GM12865 (cell line): ENCODE data around the gene PCDHA9.
"Not testable (repeated sequence)": the region's sequence is repeated elsewhere in the genome, so short reads cannot be mapped to it uniquely, and the experiment has no call there.

Experiments used
- DNase-seq: peaks from one replicate; pipeline ENCODE4 v3.0.0; 2010; ENCODE audit warnings: low read depth
- H3K4me3 ChIP-seq: 2 replicates; pipeline ENCODE4 v1.5.1; 2011; ENCODE audit warnings: mild to moderate bottlenecking, low read depth, low read length, control low read depth
- CTCF ChIP-seq: IDR thresholded peaks from 2 replicates; pipeline ENCODE4 v1.5.1; 2011; ENCODE audit warnings: low read length, control low read depth, low read depth, inconsistent platforms; ENCODE audit not compliant: insufficient read depth; ENCODE audit errors: missing control alignments

The PCDHA9 gene

GRCh38 chr5:140848139-140849102 lies at the start of gene PCDHA9:
Gene PCDHA9 (plus strand): TSS chr5:140848382. CDS start chr5:140848496, 114 bp downstream.
- H3K4me3 ChIP-seq = not testable (repeated sequence)

GRCh38 chr5:140800816-140801493 lies 47.2 kb upstream of the PCDHA9 start, which contains the start of gene PCDHA3:
Gene PCDHA3 (plus strand): TSS chr5:140801057.
- no peak for DNase-seq
- TF ChIP-seq CTCF = no peak
- H3K4me3 ChIP-seq = no peak within 1 kb of the TSS

More at GRCh38 chr5:140848139-140849102, at the start of gene PCDHA9:
- DNase-seq = not testable (repeated sequence)

- TF ChIP-seq CTCF = no peak
- H3K4me3 ChIP-seq = no peak overlapping the region
- no peak for DNase-seq
Observed at GRCh38 chr5:140801494-140801841, 46.7 kb upstream of the PCDHA9 start.

- DNase-seq, H3K4me3 ChIP-seq: not testable (repeated sequence)
Observed at GRCh38 chr5:140802381-140802780, 45.8 kb upstream of the PCDHA9 start.

- TF ChIP-seq CTCF = no peak
- no peak for DNase-seq
- no peak overlapping the region for H3K4me3 ChIP-seq
Observed at GRCh38 chr5:140802781-140803271, 45.4 kb upstream of the PCDHA9 start.

GRCh38 chr5:140806834-140807775 lies 41.1 kb upstream of the PCDHA9 start, which contains the start of gene PCDHA4:
Gene PCDHA4 (plus strand): TSS chr5:140807068.
- no peak within 1 kb of the TSS for H3K4me3 ChIP-seq
- no peak for TF ChIP-seq CTCF
- no peak for DNase-seq

- not testable (repeated sequence) for DNase-seq, H3K4me3 ChIP-seq
Observed at GRCh38 chr5:140808241-140808888, 39.8 kb upstream of the PCDHA9 start.
